HepG2 (cell line): ENCODE results near the gene FAM24A. TPM values are rescaled to one million over a fixed set of nuclear protein-coding genes. Genes with fewer than 3 reads are reported as not detected.

Source experiments
- ETV5 ChIP-seq: IDR thresholded peaks from 2 replicates; pipeline ENCODE4 v1.6.1; 2018; ENCODE audit warnings: missing biosample characterization, missing genetic modification reagents, inconsistent platforms, borderline replicate concordance
- FLYWCH1 ChIP-seq: sonication (generic); formaldehyde crosslinking; IDR thresholded peaks from 2 replicates; pipeline ENCODE4 v1.8.1; 2023; ENCODE audit warnings: mild to moderate bottlenecking, missing genetic modification reagents
- GATA4 ChIP-seq: sonication (generic); IDR thresholded peaks from 2 replicates; pipeline ENCODE4 v1.6.1; 2016; ENCODE audit warnings: antibody characterized with exemption, low read depth, borderline replicate concordance
- HHEX ChIP-seq: IDR thresholded peaks from 2 replicates; pipeline ENCODE4 v1.6.1; 2016; ENCODE audit warnings: control low read depth
- KLF11 ChIP-seq: IDR thresholded peaks from 2 replicates; pipeline ENCODE4 v1.6.1; 2016; ENCODE audit warnings: missing compliant biosample characterization
- LRRFIP1 ChIP-seq: sonication (generic); formaldehyde crosslinking; conservative IDR thresholded peaks from 2 replicates; pipeline ENCODE4 v1.4.0; 2020; ENCODE audit warnings: missing genetic modification reagents
- MED8 ChIP-seq: sonication (generic); formaldehyde crosslinking; IDR thresholded peaks from 2 replicates; pipeline ENCODE4 v1.8.1; 2023; ENCODE audit warnings: mild to moderate bottlenecking, missing genetic modification reagents; ENCODE audit not compliant: insufficient replicate concordance
- MEIS1 ChIP-seq: sonication (generic); formaldehyde crosslinking; IDR thresholded peaks from 2 replicates; pipeline ENCODE4 v1.9.0; 2021; ENCODE audit warnings: mild to moderate bottlenecking, missing genetic modification reagents, moderate library complexity, borderline replicate concordance
- REPIN1 ChIP-seq: sonication (generic); formaldehyde crosslinking; IDR thresholded peaks from 2 replicates; pipeline ENCODE4 v1.8.0; 2022; ENCODE audit warnings: missing genetic modification reagents, low read depth, mild to moderate bottlenecking, borderline replicate concordance
- SIN3A ChIP-seq: IDR thresholded peaks from 2 replicates; pipeline ENCODE4 v1.6.1; 2011; ENCODE audit warnings: low read depth, mild to moderate bottlenecking, control low read depth, low read length, borderline replicate concordance
- SYNCRIP ChIP-seq: fragments of 200-400 bp; formaldehyde crosslinking; IDR thresholded peaks from 2 replicates; pipeline ENCODE4 v1.6.1; 2018; ENCODE audit warnings: mild to moderate bottlenecking, low read depth, low read length; ENCODE audit not compliant: insufficient read depth
- ZNF572 ChIP-seq: sonication (generic); formaldehyde crosslinking; IDR thresholded peaks from 2 replicates; pipeline ENCODE4 v1.5.1; 2020; ENCODE audit warnings: mild to moderate bottlenecking, missing genetic modification reagents
- ZNF687 ChIP-seq: sonication (generic); formaldehyde crosslinking; IDR thresholded peaks from 2 replicates; pipeline ENCODE4 v1.5.1; 2020; ENCODE audit warnings: mild to moderate bottlenecking, missing genetic modification reagents, moderate library complexity
- polyA plus RNA-seq, 8 experiments: library from polyadenylated mRNA; depleted of rRNA in 3 of 8; stranded (reverse) in 7 of 8; unstranded in 1 of 8; fragments of >200 nt; fragmentation: Illumina TruSeq in 4 of 8; extraction: Trizol in 4 of 8; gene quantifications; 2 replicates each; pipeline versions ENCODE4 v1.2.1 to v1.2.3, GENCODE V29; 2011 to 2016; ENCODE audit warnings: low read depth in 4 of 8, missing spikeins in 1 of 8, mixed read lengths in 1 of 8; ENCODE audit not compliant: insufficient read depth in 1 of 8
- total RNA-seq, 5 experiments: library from RNA; depleted of rRNA; stranded (reverse); fragments of >200 nt; fragmentation: Illumina TruSeq; extraction: Trizol; gene quantifications; 2 replicates each; pipeline ENCODE4 v1.2.3, GENCODE V29; 2016; ENCODE audit warnings: low read depth in 1 of 5
- TF ChIP-seq, protein P1 (sequence below): sonication (generic); formaldehyde crosslinking; IDR thresholded peaks from 2 replicates; pipeline ENCODE4 v1.4.0; 2020; ENCODE audit warnings: missing genetic modification reagents

The FAM24A gene
- total and polyA plus RNA-seq, 2 of the 13 experiments (the other 11 are each of a cell fraction or from before 2014, with no cell fraction given), result not detected

DNA sequence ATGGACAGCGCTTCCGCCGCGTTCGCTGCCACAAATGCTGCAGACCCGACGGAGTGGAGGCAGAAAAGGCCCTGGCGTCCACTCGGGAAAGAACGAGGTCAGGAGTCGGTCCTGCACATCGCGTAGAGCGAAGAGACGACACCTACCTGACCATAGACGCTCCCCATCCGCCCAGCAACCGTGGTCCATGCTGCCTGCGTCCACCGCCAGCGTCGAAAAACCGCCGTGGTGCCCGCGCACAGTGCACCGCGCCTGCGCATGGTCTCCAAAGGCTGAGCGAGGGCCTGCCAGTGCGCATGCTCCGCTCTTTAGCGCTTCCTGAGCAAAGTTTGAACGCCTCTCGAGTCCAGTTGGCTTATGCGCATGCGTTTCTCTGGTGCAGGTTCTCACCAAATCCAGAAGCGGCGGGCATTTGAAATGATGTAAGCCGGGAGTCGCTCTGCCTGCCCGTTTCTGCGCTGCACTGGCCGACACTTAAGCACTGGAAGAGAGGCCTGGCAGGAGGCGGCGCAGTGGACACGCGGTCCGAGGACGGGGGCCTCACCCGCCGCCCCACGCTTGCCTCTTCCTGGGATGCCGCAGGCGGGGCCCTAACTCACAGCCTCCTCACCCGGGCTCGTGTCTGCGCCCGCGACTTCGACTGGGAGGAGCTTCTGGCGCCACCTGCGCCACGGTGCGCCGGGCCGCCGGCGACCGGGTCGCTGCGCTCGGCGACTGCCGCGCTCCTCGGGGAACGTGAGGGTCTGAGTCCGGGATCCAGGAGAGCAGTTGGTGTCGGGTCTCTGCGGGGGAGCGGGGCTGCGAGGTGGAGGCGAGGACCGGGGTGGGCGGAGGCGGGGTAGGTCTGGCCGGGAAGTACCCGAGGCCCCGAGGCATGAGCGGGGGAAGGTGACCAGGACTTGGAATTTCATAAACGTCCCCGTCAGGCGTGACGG lies 30.8 kb upstream of the FAM24A start, which contains the start of gene FAM24B (continued):
- TF ChIP-seq ZNF687 (CRISPR knock-in tag), result peak; percentile 98
- TF ChIP-seq, protein P1, sequence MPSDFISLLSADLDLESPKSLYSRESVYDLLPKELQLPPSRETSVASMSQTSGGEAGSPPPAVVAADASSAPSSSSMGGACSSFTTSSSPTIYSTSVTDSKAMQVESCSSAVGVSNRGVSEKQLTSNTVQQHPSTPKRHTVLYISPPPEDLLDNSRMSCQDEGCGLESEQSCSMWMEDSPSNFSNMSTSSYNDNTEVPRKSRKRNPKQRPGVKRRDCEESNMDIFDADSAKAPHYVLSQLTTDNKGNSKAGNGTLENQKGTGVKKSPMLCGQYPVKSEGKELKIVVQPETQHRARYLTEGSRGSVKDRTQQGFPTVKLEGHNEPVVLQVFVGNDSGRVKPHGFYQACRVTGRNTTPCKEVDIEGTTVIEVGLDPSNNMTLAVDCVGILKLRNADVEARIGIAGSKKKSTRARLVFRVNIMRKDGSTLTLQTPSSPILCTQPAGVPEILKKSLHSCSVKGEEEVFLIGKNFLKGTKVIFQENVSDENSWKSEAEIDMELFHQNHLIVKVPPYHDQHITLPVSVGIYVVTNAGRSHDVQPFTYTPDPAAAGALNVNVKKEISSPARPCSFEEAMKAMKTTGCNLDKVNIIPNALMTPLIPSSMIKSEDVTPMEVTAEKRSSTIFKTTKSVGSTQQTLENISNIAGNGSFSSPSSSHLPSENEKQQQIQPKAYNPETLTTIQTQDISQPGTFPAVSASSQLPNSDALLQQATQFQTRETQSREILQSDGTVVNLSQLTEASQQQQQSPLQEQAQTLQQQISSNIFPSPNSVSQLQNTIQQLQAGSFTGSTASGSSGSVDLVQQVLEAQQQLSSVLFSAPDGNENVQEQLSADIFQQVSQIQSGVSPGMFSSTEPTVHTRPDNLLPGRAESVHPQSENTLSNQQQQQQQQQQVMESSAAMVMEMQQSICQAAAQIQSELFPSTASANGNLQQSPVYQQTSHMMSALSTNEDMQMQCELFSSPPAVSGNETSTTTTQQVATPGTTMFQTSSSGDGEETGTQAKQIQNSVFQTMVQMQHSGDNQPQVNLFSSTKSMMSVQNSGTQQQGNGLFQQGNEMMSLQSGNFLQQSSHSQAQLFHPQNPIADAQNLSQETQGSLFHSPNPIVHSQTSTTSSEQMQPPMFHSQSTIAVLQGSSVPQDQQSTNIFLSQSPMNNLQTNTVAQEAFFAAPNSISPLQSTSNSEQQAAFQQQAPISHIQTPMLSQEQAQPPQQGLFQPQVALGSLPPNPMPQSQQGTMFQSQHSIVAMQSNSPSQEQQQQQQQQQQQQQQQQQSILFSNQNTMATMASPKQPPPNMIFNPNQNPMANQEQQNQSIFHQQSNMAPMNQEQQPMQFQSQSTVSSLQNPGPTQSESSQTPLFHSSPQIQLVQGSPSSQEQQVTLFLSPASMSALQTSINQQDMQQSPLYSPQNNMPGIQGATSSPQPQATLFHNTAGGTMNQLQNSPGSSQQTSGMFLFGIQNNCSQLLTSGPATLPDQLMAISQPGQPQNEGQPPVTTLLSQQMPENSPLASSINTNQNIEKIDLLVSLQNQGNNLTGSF, result peak; percentile 27; the same call in 1 of the 2 replicates
- TF ChIP-seq GATA4, result no peak
- TF ChIP-seq MED8, result peak; percentile 18
- no peak for TF ChIP-seq SYNCRIP
- no peak for TF ChIP-seq KLF11 (CRISPR knock-in tag)
- no peak for TF ChIP-seq ZNF572 (CRISPR knock-in tag)
- TF ChIP-seq ETV5 (CRISPR knock-in tag), result no peak
- no peak for TF ChIP-seq HHEX (CRISPR knock-in tag)
- 0 out of 2 replicates have a peak, but pooled peaks have one; percentile 15 for TF ChIP-seq MEIS1 (CRISPR knock-in tag)
- TF ChIP-seq FLYWCH1, result no peak
- peak; percentile 3; the same call in 1 of the 2 replicates for TF ChIP-seq SIN3A
- 0 out of 2 replicates have a peak, but pooled peaks have one; percentile 23 for TF ChIP-seq REPIN1 (CRISPR knock-in tag)
- TF ChIP-seq LRRFIP1 (CRISPR knock-in tag), result no peak
